ENCODE data around the gene MLLT3.

DNA sequence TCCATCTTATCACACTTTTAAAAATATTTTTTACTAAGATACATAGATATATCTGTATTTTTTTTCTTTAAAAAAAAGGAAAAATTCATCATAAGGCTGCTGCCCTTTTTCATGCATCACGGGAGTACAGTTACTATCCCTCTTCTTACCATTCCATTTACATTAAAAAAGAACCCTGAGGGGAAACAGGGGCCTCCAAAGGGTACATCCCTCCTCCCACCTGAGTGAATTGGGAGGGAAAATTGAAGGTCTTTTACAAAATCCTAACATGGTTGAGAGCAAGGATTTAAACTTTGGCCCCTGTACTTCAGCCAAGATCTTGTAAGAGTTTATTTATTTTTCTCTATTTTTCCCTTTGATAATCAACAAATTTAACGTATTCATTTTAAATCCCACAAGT is 319.2 kb downstream of the MLLT3 start:
- TF ChIP-seq, protein P1, sequence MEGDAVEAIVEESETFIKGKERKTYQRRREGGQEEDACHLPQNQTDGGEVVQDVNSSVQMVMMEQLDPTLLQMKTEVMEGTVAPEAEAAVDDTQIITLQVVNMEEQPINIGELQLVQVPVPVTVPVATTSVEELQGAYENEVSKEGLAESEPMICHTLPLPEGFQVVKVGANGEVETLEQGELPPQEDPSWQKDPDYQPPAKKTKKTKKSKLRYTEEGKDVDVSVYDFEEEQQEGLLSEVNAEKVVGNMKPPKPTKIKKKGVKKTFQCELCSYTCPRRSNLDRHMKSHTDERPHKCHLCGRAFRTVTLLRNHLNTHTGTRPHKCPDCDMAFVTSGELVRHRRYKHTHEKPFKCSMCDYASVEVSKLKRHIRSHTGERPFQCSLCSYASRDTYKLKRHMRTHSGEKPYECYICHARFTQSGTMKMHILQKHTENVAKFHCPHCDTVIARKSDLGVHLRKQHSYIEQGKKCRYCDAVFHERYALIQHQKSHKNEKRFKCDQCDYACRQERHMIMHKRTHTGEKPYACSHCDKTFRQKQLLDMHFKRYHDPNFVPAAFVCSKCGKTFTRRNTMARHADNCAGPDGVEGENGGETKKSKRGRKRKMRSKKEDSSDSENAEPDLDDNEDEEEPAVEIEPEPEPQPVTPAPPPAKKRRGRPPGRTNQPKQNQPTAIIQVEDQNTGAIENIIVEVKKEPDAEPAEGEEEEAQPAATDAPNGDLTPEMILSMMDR (IDR thresholded peaks at IDR 0.05): no peak
- no peak for TF ChIP-seq POLR2A (IDR thresholded peaks at IDR 0.05)
